Activated CD4-positive, alpha-beta T cell treated with anti-CD3 and anti-CD28 coated beads, Interleukin-10, Interleukin-2, amounts not matched to agents 100 ng/mL and 50 ng/mL, durations not matched to agents 16 hours and 8 hours (primary cell): Measurements from ENCODE around the gene PPP1R14B.
A peak's percentile ranks its signal among the peaks of the same experiment; 100 is the strongest.

ENCODE experiments used
- DNase-seq: peaks from one replicate; pipeline ENCODE4 v3.0.0-alpha.2; 2020

PPP1R14B gene, protein sequence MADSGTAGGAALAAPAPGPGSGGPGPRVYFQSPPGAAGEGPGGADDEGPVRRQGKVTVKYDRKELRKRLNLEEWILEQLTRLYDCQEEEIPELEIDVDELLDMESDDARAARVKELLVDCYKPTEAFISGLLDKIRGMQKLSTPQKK

DNA sequence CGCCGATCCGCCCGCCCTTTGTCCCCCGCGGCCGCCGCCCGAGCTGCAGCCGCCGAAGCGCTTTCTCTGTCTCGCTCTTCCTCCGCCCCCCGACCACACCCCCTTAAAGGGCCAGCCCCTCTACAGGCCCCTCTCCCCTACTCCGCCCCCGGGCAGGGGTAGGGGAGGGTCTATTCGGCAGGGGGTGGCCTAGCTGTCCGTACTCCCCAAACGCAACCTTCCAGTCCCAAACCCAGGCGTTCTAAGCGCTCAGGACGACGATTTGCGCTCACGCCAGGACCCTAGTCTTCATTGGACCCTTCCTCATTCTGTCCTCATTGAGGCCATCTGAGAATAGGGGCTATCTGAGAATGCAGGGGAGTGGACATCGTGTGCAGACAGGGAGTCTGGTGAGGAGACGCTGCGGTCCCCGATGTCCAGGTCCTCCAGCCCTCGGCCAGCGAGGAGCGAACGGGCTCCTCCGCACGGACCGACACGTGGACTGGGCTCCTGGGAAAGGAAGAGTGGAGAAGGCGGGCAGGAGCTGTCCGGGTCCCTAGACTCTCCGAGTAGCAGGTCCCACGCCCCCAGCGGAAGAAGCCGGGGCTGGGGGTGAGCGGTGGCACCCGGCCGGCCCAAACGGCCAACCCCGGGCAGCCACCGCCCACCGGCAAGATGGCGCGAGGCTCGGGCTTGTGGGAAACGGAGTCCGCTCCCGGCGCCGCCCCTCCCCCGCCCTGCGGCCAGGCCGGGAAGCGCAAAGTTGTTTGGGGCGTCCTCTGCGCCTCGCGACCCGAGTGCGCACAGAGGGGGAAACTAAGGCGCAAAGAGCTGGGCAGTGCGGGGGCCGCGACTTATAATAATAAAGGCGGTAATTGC, at the start of gene PPP1R14B:
Gene PPP1R14B, minus strand, starts transcription at position 73 of the 858 bp plus-strand sequence. CDS start 270 bp downstream, outside the sequence.
- DNase-seq = peak; percentile 92

DNA sequence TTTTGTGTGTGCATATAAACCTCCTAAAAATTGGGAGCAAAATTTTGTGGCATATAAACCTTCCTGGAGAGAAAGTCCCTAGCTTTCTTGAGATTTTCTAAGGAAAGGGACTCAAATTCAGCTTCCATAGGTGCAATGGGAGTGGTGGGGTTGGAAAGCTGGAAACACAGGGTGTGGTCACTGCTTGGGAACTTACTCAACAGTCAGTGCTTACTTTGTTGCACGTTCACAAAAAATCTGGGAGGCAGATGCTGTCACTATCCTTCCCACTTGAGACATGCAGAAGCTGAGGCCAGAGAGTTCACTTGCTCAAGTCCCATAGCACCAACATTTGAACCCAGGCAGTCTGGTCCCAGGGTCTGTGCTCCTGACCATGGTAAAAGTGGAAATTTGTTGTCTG, 49.5 kb upstream of the PPP1R14B start:
- DNase-seq = no peak

DNA sequence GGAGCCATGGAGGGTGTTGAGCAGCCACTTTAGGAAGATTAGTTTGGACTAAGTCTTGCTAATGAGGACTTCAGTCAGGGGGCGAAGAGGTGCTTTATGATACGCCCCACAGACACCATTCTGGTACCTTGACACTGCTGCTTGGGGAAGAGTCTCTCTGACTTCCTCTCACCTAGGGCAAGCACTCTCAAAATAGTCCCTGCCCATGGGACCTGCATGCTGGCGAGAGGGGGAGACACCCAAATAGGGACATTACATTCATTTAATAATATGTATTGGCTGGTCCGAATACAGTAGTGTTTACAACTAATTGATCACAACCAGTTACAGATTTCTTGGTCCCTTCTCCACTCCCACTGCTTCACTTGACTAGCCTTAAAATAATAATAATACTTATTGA, 49.0 kb upstream of the PPP1R14B start:
- DNase-seq = no peak

DNA sequence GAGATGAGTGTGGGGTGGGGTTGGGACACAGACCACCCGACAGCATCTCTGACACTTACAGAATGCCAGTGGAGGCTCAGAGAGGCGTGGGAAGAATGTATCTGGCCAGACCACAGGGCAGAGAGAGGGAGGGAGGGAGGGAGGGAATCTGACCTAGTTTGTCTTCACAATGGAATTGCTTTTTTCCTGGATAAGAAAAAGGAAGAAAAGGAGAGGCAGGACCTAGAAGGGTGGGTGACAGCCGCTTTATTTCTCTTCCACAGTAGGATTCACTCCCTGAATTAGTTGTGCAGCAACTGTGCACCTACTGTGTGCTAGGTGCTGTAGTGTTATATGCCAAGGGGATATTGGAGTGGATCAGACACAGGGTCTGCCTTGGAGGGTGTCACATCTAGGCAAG, 48.0 kb upstream of the PPP1R14B start:
- DNase-seq = no peak

DNA sequence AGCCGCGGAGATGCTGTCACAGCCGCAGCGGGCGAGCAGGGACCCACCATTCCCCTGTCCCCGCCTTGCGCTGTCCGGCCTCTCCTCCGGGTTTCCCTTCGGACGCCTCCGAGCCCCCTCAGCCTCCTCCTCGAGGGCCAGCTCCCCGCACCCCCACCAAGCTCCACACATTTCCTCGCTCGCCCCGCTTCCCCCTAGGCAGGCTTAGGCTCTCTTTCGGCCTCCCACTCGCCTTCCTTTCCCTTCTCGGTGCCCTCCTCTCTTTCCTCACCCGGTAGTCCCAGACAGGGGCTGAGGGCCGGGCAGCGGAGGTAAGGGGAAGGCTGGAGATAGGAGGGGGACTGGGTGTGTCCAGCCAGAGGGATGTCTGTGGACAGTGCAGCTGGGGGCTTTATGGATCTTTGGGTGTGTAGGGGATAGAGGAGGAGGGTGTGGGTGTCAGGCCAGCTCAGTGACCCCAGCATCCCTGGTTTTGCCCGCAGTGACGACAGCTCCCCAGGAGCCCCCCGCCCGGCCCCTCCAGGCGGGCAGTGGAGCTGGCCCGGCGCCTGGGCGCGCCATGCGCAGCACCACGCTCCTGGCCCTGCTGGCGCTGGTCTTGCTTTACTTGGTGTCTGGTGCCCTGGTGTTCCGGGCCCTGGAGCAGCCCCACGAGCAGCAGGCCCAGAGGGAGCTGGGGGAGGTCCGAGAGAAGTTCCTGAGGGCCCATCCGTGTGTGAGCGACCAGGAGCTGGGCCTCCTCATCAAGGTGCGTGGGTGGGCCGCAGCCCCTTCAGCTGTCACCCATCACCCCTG, 45.9 kb upstream of the PPP1R14B start:
- no peak for DNase-seq

DNA sequence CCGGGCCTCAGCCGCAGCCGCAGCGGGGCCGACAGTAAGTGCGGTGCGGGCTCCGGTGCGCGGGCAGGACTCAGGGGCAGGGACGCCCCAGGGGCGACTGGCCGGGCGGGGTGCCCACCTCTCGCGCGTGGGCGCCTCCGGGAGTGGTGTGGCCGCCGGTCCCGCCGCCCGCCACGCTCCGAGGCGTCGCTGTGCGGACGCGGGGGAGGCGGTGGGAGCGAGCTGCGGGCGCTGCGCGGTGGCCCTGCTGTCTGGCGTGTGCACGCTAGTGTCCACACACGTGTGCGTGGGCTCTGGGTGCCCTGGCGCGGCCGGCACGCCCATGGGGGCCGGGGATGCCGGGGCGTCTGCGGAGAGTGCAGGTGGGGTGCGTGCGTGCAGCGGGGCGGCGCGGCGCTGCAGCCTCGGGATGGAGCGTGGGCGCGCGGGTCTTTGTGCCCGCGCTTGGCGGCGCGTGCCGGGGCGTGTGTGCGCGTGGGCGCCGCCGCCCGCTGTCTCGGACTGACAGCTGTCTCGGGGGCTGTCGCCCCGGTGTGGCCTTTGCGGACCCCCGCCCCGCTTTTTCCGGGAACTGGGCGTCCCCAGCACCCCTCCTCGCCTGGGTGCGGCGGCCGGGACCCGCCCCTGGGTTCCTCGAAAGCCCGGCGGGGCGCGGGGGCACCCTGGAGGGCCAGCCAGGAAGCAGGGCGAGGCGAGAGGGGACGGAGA, 45.2 kb upstream of the PPP1R14B start:
- DNase-seq = no peak

DNA sequence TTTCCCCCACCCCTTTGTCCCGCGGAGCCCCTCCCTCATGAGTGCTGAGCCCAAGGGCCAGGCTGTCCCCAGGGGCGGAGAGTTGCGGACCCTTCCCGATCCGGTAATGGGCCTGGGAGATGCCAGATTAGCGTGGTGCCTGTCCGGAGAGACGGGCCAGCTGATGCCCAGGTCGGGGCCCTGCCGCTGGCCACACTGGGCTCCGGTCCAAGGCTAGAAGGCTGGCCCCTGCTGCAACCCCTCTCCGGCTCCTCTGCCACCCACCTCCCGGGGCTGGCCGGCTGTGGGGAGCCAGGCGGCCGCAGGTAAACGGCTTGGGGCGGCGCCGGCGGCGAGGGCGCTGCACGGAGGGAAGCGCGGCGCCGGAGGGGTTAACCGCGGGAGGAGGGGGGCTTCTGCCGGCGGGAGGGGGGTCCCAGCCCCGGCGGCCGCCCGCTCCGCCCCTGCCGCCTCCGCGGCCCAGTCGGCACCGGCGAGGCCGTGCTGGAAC, 44.6 kb upstream of the PPP1R14B start, which contains the start of gene KCNK4:
Gene KCNK4, plus strand, starts transcription at position 41 of the 490 bp plus-strand sequence. CDS start 1,717 bp downstream, outside the sequence.
- DNase-seq = no peak

DNA sequence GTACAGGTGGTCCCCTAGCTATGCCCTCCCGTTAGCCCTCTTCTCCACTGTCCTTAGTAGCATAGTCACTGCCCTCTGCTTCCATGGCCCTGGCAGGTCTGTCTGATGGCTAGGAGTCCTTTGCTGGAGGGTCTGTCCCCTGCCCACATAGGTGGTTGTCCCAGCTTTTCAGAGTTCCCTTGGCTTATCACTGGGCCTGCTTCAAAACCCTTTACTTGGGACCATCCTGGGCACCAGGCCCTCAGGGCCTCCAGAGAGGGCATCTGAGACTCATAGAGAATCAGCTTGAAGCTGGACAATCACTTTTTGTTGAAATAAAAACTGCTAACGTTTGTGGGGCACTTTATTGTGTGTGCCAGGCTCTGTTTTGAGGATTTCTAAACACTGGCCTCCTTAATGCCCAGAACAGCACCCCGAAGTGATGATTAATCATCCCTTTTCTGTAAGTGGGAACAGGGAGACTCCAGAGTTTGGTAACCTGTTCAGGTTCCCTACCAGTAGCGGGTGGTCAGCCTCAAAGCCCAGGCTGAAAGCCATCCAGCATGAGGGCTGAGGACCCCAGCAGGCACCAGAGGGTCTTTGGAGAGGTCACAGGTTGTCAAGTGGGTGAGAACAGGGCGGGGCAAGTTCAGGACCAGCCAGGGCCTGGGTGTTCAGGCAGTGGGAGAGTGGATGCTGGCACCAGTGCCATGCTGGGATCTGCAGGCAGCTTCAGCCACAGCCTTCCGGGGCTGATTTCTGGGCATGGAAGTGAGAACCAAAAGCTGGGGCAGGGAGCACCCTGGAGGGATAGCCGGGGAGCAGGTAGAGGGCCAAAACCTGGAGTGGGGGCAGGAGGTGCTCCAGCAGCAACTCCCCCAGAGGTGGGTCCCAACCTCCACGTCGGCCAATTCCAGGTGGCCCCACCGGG, 43.9 kb upstream of the PPP1R14B start:
- DNase-seq = no peak

DNA sequence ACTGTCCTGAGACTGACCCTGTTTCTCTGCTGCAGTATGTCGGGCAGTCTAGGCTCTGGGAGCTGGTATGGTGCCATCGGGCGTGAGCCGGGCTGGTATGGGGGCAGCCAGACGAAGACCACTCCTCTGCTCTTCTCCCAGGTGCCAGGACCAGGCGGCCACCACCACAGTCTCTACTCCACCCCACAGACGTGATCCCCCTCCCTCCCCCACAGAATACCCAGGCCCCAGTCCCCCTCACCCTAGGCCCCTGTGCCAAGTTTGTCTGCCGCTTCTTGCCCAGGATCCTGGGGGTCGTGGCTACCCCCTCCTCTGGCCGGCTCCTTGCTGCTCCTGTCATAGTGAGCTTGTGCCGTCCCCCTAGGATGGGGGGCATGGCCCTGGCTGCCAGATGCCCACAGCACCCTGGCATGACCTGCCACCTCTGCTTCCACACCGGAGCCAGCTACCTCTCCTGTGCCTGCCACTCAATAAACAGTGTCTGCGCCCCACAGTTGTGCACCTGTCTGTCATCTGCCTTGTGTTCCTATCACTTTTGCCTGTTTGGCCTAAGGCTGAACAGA, 42.3 kb upstream of the PPP1R14B start:
- no peak for DNase-seq

DNA sequence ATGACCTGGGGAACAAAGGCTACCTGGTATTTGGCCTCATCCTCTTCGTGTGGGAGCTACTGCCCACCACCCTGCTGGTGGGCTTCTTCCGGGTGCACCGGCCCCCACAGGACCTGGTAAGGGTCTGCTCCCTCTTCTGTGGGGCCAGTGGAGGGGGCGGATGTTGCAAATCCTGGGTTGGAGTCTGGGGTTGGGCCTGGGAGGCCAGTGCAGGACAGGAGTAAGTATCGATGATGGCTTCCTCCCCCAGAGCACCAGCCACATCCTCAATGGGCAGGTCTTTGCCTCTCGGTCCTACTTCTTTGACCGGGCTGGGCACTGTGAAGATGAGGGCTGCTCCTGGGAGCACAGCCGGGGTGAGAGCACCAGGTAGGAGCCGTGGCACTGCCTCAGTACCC, 41.6 kb upstream of the PPP1R14B start:
- no peak for DNase-seq

DNA sequence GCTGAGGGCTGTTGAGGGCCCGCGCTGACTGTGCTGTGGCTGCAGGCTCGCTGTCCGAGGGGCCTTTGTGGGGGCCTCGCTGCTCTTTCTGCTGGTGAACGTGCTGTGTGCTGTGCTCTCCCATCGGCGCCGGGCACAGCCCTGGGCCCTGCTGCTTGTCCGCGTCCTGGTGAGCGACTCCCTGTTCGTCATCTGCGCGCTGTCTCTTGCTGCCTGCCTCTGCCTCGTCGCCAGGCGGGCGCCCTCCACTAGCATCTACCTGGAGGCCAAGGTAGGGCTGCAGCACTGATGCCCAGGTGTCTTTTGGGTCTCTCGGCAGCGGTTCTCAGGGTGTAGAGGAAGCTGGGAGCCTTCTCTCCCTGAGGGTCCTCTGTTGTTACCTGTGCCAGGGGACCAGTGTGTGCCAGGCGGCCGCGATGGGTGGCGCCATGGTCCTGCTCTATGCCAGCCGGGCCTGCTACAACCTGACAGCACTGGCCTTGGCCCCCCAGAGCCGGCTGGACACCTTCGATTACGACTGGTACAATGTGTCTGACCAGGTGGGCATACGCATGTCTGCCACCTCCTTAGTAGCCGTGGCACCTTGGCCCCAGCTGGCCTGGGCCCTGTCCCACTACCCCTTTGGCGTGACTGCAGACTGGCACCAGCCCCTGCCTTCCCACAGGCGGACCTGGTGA, 41.1 kb upstream of the PPP1R14B start:
- no peak for DNase-seq

DNA sequence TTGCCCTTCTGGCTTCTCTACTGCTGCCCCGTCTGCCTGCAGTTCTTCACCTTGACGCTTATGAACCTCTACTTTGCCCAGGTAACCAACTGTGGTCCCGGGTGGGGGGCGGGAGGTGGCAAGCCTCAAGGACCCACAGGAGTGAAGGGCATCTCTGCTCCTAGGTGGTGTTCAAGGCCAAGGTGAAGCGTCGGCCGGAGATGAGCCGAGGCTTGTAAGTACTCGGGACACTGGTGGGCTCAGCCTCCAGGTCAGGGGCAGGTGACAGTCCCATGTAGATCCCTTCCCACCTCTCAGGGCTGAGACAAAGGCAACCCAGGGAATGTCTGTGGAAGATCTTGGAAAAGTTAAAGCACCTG, 40.0 kb upstream of the PPP1R14B start:
- no peak for DNase-seq

DNA sequence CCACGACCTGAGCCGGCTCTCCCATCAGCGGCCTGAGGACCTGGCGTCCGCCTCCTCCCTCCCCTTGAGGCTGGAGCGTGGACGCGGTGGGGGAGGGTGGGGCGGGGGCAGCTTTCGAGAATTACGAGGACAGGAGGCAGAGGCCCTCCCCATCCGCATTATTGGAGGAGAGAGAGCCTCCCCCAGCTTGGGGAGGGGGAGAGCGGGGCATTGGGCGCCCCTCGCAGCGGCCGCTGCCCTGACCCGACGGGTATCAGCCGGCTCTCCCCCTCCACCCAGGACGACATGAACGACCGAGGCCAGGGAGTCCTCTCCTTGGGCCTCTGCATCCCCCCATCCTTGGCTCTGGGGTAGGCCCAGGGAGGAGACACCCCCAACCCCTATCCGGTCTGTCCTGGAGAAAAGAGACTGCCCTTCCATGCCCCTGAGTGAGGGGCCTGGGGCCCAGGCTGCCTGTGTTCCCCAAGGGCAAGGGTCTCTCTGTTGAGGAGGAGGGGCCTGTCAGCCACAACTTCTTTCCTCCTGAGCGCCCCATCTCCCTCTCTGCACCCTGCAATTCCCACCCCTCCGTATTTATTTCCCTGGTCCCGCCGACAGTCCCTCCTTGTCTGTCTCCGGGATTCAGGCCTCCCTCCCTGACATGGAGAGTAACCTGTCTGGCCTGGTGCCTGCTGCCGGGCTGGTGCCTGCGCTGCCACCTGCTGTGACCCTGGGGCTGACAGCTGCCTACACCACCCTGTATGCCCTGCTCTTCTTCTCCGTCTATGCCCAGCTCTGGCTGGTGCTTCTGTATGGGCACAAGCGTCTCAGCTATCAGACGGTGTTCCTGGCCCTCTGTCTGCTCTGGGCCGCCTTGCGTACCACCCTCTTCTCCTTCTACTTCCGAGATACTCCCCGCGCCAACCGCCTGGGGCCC, 39.4 kb upstream of the PPP1R14B start:
- peak; percentile 55 for DNase-seq

DNA sequence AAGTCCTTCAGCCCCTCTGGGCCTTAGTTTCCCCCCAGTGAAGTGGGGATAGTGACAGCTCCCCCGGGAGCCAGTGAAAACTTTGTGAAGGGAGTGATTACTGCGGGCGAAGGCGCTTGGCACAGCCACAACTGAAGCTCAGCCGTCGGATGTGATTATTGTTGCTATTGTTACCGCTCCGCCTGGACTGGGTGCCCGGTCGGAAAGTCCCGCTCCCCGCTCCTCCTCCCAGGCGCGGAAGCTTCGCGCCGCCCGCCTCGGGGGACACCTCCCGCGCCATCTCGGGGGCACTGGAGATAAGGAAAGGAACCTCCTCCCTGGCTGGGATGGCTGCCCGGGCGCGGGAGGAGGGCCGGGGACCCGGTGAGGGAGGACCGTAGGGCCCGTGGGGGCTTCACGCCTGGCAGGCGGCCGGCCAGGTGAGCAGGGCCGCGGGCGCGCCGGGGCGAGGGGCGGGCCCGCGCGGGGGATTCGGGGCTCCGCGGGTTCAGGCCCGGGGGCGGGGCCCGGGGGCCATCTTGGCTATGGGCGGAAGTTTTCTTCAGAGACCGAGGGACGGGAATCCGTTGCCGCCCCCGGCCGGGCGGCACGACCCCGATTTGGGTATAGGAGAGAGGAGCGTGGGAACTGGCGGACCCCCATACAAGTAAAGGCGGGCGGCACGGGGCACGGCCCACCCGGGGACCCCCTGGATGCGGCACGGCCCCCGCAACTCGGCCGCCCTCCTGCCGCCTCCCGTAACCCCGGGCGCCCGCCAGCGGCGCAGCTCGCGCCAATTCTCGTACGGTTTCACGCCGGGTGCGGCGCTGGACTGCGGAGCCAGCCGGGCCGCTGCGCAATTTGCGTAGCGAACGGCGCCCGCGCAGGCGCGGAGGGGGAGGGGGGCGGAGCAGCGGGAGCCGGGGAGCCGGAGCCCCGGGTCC, 38.5 kb upstream of the PPP1R14B start, which contains the start of gene GPR137:
Gene GPR137, plus strand, starts transcription at position 887 of the 923 bp plus-strand sequence. CDS start 677 bp downstream, outside the sequence.
- peak; percentile 89 for DNase-seq

DNA sequence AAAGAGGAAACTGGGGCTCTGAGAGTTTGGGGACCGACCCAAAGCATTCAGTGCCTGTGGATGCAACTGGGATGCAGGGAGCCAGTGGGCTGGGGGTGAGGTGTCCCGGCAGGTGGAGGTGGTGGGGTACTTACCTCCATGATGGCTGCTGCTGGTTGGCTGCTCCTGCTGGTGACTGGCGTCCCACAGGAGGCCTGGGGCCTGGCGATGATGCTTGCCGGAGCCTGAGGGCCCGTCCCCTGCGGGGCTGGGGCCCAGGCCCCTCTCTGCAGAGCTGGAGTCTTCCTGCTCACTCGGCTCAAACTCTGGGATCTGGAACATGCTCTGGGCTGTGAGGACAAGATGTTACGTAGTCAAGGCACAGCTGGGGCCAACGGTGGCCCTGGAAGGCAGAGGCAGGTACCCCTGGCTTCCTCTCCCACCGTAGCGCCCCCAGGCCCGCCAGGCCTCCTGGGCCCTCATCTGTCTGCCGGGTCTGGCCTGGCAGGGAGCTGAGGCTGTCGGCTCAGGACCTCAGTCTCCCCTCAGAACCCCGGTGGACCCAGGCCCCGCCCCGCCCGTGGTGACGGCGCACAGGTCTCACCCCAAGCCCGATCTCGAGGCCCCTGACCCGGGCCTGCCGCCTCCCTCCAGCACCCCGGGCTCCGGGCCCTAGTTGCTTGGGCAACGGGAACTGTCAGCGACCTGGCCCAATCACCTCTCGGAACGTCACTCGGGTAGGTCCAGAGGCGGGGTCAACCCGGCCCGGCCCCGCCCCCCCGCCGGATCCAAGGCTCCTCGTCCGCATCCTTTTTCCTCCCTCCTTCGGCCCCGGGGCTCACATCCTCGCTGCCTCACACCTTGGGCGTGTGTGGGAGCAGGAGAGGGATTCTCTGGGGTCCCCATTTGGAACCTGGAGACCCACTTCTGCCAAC, 37.6 kb upstream of the PPP1R14B start, which contains the start of gene BAD:
Gene BAD, minus strand, starts transcription at position 618 of the 914 bp plus-strand sequence. Its CDS starts 297 bp downstream, at position 321.
- DNase-seq = peak; percentile 98

DNA sequence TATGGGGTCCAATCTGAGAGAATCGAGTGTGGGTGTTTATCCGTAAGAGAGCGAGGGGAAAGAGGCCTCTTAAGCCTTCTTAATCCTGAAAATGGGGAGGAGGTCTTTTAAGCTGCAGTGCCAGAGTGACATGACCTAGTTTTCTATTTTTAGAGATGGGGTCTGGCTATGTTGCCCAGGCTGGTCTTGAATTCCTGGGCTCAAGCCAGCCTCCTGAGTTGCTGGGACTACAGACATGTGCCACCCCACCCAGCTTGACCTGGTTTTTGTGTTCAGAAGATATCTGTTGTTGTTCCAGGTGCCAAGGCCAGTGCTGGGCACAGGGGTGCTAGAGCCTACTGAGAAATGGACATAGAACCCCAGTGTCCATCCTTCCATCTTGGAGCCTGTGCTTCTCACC, 36.3 kb upstream of the PPP1R14B start:
- DNase-seq = no peak
